NCI-H345 (cell line): ENCODE results near the gene FDX1.

ENCODE experiments used
- DNase-seq: peaks from one replicate; lab custom pipeline; 2025; lab: John Stamatoyannopoulos, UW

Gene FDX1

GRCh38 chr11:110508786-110509185 lies 79.0 kb downstream of the FDX1 start:
- no peak for DNase-seq

- peak; percentile 18 for DNase-seq
Measured at GRCh38 chr11:110509472-110509871, 79.7 kb downstream of the FDX1 start.

DNA sequence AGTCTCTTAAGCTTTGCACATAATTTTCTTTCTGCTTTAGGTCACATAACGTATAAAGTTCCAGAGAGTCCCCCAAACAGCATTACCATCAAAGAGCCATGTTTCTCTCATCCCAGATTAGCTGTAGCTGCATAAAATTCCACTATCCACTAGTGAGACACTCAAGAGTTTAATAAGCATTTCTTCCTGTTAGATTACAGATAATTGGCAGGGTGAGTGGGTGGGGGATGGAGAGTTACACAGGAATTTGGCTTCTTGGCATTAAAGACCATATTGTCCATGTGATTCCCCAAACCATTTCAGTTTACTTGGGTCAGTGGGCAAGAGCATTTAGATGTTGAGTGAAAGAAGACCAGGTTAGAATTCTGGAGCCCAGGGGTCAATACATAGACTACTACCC lies 82.3 kb downstream of the FDX1 start:
- DNase-seq = no peak

GRCh38 chr11:110513259-110513801 lies 83.6 kb downstream of the FDX1 start:
- DNase-seq = no peak

GRCh38 chr11:110513846-110514437 lies 84.2 kb downstream of the FDX1 start:
- DNase-seq = no peak
